GM12873 (cell line): ENCODE data around the gene HTT.

Source experiments
- CTCF ChIP-seq: IDR thresholded peaks from 2 replicates; pipeline ENCODE4 v1.5.1; 2012; ENCODE audit warnings: low read depth, mild to moderate bottlenecking, moderate library complexity, low read length, control low read depth; ENCODE audit not compliant: insufficient read depth; ENCODE audit errors: missing control alignments

HTT gene

GRCh38 chr4:3047464-3048286 lies 26.8 kb upstream of the HTT start:
- TF ChIP-seq CTCF = peak; percentile 83

- no peak for TF ChIP-seq CTCF
These were observed 20.2 kb upstream of the HTT start for GRCh38 chr4:3054169-3054759.

- TF ChIP-seq CTCF = no peak
These were observed 14.5 kb upstream of the HTT start for GRCh38 chr4:3059943-3060342.

GRCh38 chr4:3060946-3061345 lies 13.5 kb upstream of the HTT start:
- TF ChIP-seq CTCF = no peak

- no peak for TF ChIP-seq CTCF
These were observed 12.0 kb upstream of the HTT start for GRCh38 chr4:3062471-3062870.

- TF ChIP-seq CTCF = no peak
These were observed 8.9 kb upstream of the HTT start for GRCh38 chr4:3065551-3065950.

GRCh38 chr4:3066836-3067400 lies 7.6 kb upstream of the HTT start:
- TF ChIP-seq CTCF = no peak
